GM19467 (cell line): ENCODE results near the gene SCUBE2.

Source experiments
- ATAC-seq: cut with Tn5 transposase; IDR thresholded peaks from one replicate; pipeline ENCODE4 v1.9.1; 2021; ENCODE audit warnings: mild to moderate bottlenecking, moderate library complexity; ENCODE audit not compliant: unreplicated experiment

SCUBE2 gene

GRCh38 chr11:9049959-9050358, 41.4 kb downstream of the SCUBE2 start:
- ATAC-seq, result no peak

- ATAC-seq, result no peak
Observed at GRCh38 chr11:9047964-9048523, 43.4 kb downstream of the SCUBE2 start.

GRCh38 chr11:9046481-9046880, 44.9 kb downstream of the SCUBE2 start:
- ATAC-seq, result no peak

GRCh38 chr11:9042488-9042887, 48.9 kb downstream of the SCUBE2 start:
- no peak for ATAC-seq

GRCh38 chr11:9041747-9042146, 49.7 kb downstream of the SCUBE2 start:
- ATAC-seq, result no peak

GRCh38 chr11:9040410-9040809, 51.0 kb downstream of the SCUBE2 start:
- ATAC-seq, result no peak

GRCh38 chr11:9039863-9040262, 51.5 kb downstream of the SCUBE2 start:
- ATAC-seq, result no peak

- no peak for ATAC-seq
Observed at GRCh38 chr11:9039198-9039597, 52.2 kb downstream of the SCUBE2 start.

GRCh38 chr11:9038541-9038940, 52.9 kb downstream of the SCUBE2 start:
- no peak for ATAC-seq

- no peak for ATAC-seq
Observed at GRCh38 chr11:9037963-9038362, 53.4 kb downstream of the SCUBE2 start.

GRCh38 chr11:9037046-9037780, 54.2 kb downstream of the SCUBE2 start:
- no peak for ATAC-seq

GRCh38 chr11:9030601-9031000, 60.8 kb downstream of the SCUBE2 start:
- no peak for ATAC-seq

- no peak for ATAC-seq
Observed at GRCh38 chr11:9029422-9029821, 62.0 kb downstream of the SCUBE2 start.

GRCh38 chr11:9028581-9028980, 62.8 kb downstream of the SCUBE2 start:
- ATAC-seq, result no peak

- ATAC-seq, result no peak
Observed at GRCh38 chr11:9025101-9025850, 66.1 kb downstream of the SCUBE2 start.

GRCh38 chr11:9022961-9023680, 68.3 kb downstream of the SCUBE2 start:
- ATAC-seq, result no peak

- ATAC-seq, result no peak
Observed at GRCh38 chr11:9020916-9021315, 70.5 kb downstream of the SCUBE2 start.

GRCh38 chr11:9019861-9020260, 71.5 kb downstream of the SCUBE2 start:
- ATAC-seq, result no peak

- ATAC-seq, result no peak
Observed at GRCh38 chr11:9017773-9018172, 73.6 kb downstream of the SCUBE2 start.

GRCh38 chr11:9016916-9017642, 74.3 kb downstream of the SCUBE2 start:
- ATAC-seq, result no peak

GRCh38 chr11:9015677-9016076, 75.7 kb downstream of the SCUBE2 start:
- ATAC-seq, result no peak
